HG03432 (cell line): ENCODE data around the gene RNPEP.
"Not testable (repeated sequence)": the region's sequence is repeated elsewhere in the genome, so short reads cannot be mapped to it uniquely, and the experiment has no call there.

Experiments used
- ATAC-seq: cut with Tn5 transposase; IDR thresholded peaks from one replicate; pipeline ENCODE4 v1.9.1; 2021; ENCODE audit warnings: mild to moderate bottlenecking, moderate library complexity; ENCODE audit not compliant: unreplicated experiment

The RNPEP gene, protein sequence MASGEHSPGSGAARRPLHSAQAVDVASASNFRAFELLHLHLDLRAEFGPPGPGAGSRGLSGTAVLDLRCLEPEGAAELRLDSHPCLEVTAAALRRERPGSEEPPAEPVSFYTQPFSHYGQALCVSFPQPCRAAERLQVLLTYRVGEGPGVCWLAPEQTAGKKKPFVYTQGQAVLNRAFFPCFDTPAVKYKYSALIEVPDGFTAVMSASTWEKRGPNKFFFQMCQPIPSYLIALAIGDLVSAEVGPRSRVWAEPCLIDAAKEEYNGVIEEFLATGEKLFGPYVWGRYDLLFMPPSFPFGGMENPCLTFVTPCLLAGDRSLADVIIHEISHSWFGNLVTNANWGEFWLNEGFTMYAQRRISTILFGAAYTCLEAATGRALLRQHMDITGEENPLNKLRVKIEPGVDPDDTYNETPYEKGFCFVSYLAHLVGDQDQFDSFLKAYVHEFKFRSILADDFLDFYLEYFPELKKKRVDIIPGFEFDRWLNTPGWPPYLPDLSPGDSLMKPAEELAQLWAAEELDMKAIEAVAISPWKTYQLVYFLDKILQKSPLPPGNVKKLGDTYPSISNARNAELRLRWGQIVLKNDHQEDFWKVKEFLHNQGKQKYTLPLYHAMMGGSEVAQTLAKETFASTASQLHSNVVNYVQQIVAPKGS

DNA sequence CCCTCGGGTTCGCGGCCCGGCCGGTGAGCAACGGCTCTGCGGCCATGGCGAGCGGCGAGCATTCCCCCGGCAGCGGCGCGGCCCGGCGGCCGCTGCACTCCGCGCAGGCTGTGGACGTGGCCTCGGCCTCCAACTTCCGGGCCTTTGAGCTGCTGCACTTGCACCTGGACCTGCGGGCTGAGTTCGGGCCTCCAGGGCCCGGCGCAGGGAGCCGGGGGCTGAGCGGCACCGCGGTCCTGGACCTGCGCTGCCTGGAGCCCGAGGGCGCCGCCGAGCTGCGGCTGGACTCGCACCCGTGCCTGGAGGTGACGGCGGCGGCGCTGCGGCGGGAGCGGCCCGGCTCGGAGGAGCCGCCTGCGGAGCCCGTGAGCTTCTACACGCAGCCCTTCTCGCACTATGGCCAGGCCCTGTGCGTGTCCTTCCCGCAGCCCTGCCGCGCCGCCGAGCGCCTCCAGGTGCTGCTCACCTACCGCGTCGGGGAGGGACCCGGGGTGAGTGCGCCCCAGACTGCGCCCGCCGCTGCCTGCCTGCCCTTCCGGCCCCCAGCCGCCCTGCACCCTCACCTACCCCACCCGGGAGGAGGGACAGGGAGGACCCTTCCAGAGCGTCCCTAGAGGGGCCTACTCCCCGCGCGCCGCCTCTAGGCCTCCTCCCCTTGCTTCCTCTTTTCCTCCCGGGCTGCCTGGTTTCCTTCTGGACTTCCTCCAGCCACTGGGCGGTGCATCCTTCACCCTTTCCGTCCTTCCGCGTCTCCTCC, at the start of gene RNPEP:
Gene RNPEP (plus strand): TSS at position 26 of the 757 bp plus-strand sequence. CDS start 19 bp downstream, at position 45.
- ATAC-seq: peak; percentile 79

DNA sequence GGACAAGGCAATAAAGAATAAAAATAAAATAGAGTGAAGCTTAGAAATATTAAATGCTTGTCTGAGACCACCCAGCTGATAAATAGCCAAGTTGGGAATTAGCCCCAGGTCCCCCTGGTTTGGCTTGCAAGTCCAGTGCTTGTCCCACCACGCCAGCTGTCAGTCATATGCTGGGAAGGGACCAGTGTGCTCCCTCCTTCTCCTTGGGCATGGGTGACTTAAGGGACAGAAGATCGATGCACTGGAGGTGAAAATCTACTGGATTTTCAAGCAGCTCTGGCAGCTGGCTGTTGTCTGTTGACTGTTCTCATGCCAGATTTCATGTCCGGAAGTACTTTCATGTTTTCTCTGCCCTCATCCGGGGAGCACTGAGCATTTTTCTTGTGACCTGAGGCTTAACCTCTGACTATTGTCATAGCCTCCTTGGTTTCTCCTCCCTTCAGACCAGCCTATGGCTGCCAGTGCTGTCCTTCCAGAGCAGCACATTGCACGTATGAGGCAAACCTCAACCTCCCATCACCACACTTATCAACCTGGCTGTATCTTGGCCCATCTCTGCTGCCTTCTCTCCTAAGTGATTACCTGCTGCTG, 48.5 kb upstream of the RNPEP start:
- no peak for ATAC-seq

DNA sequence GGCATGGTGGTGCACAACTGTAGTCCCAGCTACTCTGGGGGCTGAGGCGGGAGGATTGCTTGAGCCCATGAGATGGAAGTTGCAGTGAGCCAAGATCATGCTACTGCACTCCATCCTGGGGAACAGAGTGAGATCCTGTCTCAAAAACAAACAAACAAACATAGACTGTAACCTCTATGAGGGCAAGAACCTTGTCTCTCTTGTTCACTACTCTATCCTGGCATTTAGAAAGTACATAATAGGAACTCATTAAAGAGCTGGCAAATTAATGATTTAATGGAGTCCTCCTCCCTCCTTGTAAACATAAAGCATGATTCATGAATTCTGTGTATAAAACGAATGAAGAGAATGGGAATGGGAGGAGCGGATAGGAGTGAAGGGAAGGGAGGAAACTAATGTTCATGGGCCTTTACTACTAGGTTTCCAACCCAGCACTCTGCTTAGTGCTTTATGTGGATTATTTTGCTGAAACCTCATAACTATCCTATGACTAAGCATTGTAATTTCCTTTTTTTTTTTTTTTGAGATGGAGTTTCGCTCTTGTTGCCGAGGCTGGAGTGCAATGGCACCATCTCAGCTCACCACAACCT, 44.7 kb upstream of the RNPEP start:
- no peak for ATAC-seq

GRCh38 chr1:201938440-201939035, 43.9 kb upstream of the RNPEP start:
- ATAC-seq: no peak

GRCh38 chr1:201939148-201939547, 43.3 kb upstream of the RNPEP start:
- no peak for ATAC-seq

DNA sequence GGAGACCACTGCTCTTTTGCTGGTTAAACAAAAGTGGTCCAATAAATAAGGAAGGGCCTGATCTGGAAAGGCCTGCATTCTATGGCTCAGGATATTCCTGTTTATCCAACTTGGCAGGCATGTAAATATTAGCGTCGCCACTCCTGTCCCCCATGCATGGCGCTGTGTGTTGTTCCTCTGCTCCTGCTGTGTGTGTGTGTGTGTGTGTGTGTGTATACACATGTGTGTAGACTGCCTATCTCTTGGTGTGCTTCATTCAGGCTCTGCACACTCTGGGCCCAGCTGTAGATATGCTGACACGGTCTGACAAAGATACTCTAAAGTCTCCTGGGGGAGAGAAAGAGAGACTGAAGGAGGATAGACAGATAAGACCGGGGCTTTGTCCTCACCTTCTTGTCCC, 42.9 kb upstream of the RNPEP start:
- ATAC-seq: no peak

- not testable (repeated sequence) for ATAC-seq
Observed at GRCh38 chr1:201940316-201940715, 42.1 kb upstream of the RNPEP start.

GRCh38 chr1:201941420-201942128, 40.9 kb upstream of the RNPEP start:
- ATAC-seq: no peak

DNA sequence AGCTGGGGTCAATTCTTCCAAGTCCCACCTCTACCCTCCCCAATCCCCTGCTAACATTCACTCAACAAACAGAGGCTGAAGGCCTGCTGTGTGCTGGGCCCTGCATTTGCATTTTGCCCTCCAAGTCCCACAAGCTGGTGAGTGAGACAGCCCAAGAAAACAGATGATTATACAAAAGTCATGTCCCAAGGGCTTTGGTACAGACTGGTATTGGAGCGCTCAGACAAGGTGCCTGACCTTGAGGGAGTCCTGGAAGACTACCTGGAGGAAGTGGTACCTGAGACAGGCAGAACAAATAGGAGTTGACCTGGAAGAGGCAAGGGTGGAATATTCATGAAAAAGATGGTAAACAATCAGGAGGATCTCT, 40.3 kb upstream of the RNPEP start:
- ATAC-seq: no peak

DNA sequence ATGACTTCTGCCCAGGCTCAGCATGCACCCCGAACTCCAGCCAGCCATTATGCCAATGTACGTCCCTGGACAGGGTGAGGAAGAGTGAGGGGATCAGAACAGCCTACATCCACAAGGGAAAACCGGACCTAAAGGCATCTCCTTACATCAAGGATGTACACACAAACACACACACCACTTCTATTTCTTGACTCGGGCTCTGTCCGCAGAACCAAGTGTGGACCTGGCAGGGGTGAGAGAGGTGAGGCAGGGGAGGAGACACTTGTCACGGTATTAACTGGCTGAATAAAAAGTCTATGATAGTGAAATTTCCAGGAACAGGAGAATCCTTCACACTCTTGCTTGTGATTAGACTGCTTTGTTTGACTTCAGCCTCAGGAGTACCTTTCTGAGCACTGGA, 38.4 kb upstream of the RNPEP start:
- no peak for ATAC-seq

- ATAC-seq: no peak
Observed at GRCh38 chr1:201944639-201945038, 37.8 kb upstream of the RNPEP start.

GRCh38 chr1:201945157-201945556, 37.3 kb upstream of the RNPEP start:
- no peak for ATAC-seq

DNA sequence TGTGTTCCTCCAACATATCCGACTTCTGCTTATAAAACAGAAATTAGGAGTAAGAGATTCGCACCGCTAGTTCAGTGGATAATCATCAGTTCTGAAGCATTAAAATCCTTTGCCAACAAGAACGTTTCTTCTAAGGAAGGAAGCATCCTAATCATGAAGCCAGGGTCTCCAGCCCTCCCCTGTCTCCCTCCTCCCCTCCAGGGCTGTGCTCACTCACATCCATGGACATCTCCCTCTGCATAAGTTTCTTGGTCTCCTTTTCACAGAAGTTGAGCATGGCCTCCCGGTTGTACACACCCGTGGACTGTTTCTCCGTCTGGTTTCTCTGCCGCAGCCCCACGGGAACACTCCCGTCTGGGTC, 36.6 kb upstream of the RNPEP start:
- ATAC-seq: no peak

DNA sequence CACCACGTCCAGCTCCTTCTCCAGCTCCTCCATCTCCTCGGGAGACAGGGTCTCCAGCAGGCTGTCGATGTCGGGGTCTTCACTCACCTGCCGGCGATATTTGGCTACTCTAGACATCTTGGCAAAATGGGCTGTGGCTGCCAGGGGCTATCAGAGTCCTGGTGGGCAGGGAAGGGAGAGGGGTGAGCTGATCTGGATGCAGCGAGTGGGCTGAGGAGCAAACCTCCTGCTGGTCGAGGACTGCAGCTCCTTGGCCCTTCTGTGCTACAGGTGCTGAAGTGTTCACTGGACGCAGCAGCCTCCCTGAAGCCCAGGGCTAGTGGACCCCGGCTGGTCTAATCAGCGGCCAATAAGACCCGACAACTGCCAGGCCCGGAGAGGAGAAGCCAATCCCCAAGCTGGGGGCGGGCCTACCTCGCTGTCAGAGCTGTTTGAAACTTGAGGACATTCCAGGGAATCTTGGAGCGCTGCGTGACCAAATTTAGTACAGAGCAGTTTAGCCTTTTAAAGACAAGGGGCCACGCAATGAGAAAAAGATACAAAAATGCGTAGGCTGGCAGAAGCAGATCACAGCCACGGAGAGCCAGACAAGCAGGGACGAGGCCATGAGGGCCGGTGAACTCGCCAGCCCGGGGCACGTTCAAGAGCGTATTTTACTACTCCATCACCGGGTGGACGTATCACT, 36.1 kb upstream of the RNPEP start, which contains the start of gene LMOD1:
Gene LMOD1 (minus strand): TSS at position 325 of the 685 bp plus-strand sequence. CDS start 208 bp downstream, at position 117.
- no peak for ATAC-seq

GRCh38 chr1:201947697-201948008, 34.8 kb upstream of the RNPEP start:
- ATAC-seq: no peak

DNA sequence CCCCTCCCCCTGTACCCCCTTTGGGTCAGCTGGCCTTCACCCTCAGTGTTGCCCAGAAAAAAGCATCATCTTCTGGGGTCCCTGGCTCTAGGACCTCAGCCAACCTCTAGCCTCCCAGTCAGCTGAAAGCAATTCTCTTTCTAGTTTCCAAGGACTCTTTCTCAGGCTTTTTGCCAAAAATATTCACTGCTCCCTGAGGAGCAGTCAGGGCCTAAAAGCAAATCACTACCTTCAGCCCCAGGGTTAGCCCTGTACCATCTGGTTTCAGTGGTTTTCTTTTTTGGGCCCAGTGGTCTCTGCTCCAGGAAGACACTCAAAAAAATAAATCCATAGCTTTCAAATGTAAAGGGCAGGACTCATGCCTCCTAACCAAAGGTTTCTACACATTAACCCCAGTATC, 33.0 kb upstream of the RNPEP start:
- no peak for ATAC-seq

GRCh38 chr1:201954263-201955008, 28.0 kb upstream of the RNPEP start:
- ATAC-seq: no peak

DNA sequence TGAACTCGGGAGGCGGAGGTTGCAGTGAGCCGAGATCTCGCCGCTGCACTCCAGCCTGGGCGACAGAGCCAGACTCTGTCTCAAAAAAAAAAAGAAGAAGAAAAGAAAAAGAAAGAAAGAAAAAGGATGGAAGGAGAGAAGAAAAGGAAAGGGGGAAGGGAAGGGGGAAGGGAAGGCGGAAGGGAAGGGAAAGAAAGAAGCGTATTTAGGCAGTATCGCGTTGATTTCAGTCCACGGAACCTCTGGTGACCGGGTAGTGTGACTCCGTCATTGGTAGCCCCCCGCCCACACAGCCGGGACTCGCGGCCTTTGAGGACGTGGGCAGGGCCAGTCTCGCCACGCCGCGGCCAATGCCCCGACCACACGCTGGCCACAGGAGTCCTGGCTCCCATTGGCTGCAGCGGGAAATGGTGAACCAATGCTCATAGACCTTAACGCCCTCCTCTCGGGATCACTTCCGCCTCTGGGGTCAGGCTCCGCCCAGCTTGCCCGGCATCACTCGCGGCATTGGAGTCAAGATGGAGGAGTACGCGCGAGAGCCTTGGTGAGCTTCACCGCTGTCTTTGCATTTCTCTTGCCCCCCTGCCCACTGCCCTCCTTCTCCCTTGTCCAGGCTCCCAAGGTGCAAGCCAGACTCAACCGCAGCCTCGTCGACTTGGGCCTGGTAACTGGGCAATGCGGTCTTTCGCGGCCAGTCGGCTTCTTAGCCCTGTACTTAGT, 27.3 kb upstream of the RNPEP start, which contains the start of gene TIMM17A:
Gene TIMM17A (plus strand): TSS at position 495 of the 720 bp plus-strand sequence. CDS start 24 bp downstream, at position 519.
- peak; percentile 99 for ATAC-seq
